Endodermal cell (in vitro differentiated cells): ENCODE results near the gene AUTS2. TPM values are rescaled to one million over a fixed set of nuclear protein-coding genes. Genes with fewer than 3 reads are reported as not detected.

ENCODE experiments used
- DNase-seq: peaks from one replicate; pipeline ENCODE4 v3.0.0-alpha.2; 2017
- H3K27ac ChIP-seq: 2 replicates; pipeline ENCODE4 v1.5.1; 2013; ENCODE audit warnings: mild to moderate bottlenecking, low read depth, low read length, moderate library complexity
- H3K27me3 ChIP-seq: 2 replicates; pipeline ENCODE4 v1.6.1; 2013; ENCODE audit warnings: mild to moderate bottlenecking, low read length, moderate library complexity; ENCODE audit not compliant: insufficient read depth, control insufficient read depth, poor library complexity, severe bottlenecking
- H3K36me3 ChIP-seq: 2 replicates; pipeline ENCODE4 v1.7.0; 2013; ENCODE audit warnings: mild to moderate bottlenecking, low read length, moderate library complexity; ENCODE audit not compliant: control insufficient read depth, insufficient read depth
- H3K4me1 ChIP-seq: one replicate; pipeline ENCODE4 v1.7.0; 2013; ENCODE audit warnings: low read length; ENCODE audit not compliant: control insufficient read depth, insufficient read depth
- H3K4me3 ChIP-seq: 2 replicates; pipeline ENCODE4 v1.5.1; 2013; ENCODE audit warnings: mild to moderate bottlenecking, low read length, moderate library complexity
- H3K9ac ChIP-seq: 2 replicates; pipeline ENCODE4 v1.6.1; 2013; ENCODE audit warnings: mild to moderate bottlenecking, low read length, moderate library complexity; ENCODE audit not compliant: poor library complexity, severe bottlenecking; ENCODE audit errors: extremely low read depth
- H3K9me3 ChIP-seq: 2 replicates; pipeline ENCODE4 v1.6.1; 2013; ENCODE audit warnings: mild to moderate bottlenecking, low read length, moderate library complexity; ENCODE audit not compliant: control insufficient read depth
- H3K27ac Mint-ChIP-seq: 2 replicates; pipeline ENCODE4 v1.8.0; 2020; ENCODE audit warnings: mixed read lengths
- H3K27me3 Mint-ChIP-seq: 2 replicates; pipeline ENCODE4 v1.8.0; 2021; ENCODE audit warnings: mild to moderate bottlenecking, mixed read lengths; ENCODE audit not compliant: insufficient read depth
- H3K36me3 Mint-ChIP-seq: 2 replicates; pipeline ENCODE4 v1.8.0; 2020; ENCODE audit warnings: low read depth, mixed read lengths
- H3K4me1 Mint-ChIP-seq: 2 replicates; pipeline ENCODE4 v1.8.0; 2020; ENCODE audit warnings: mixed read lengths
- H3K4me3 Mint-ChIP-seq: 2 replicates; pipeline ENCODE4 v1.8.0; 2020; ENCODE audit warnings: mild to moderate bottlenecking, moderate library complexity, mixed read lengths
- H3K9me3 Mint-ChIP-seq: 2 replicates; pipeline ENCODE4 v1.8.0; 2020; ENCODE audit warnings: mild to moderate bottlenecking, mixed read lengths
- WGBS, 2 experiments: methylation state at CpG; one replicate each; pipeline versions ENCODE4 v1.1.5 to v1.1.7; 2013; ENCODE audit warnings: missing lambda C conversion rate in 2 of 2, mixed read lengths in 1 of 2; ENCODE audit not compliant: insufficient coverage in 1 of 2, insufficient read length in 1 of 2; 5-methylcytosine and 5-hydroxymethylcytosine counted together
- total RNA-seq, 2 donors: library from RNA; stranded (reverse); fragmentation: NEBNext Ultra II Directional in 1 of 2; extraction: Animal tissue kit (Norgen Biotek cat#: 25700) in 1 of 2; gene quantifications; 2 replicates in 1 of 2; 3 replicates in 1 of 2; pipeline ENCODE4 v1.2.1, GENCODE V29; 2021
- TF ChIP-seq, protein P1 (sequence below): fragments of 200-600 bp; sonication (generic); conservative IDR thresholded peaks from 2 replicates; pipeline ENCODE4 v1.5.0; 2021; ENCODE audit warnings: antibody characterized with exemption, mild to moderate bottlenecking

Gene AUTS2
- total RNA-seq, 2 donors from 2014 or later = 76.8 to 106 TPM

DNA sequence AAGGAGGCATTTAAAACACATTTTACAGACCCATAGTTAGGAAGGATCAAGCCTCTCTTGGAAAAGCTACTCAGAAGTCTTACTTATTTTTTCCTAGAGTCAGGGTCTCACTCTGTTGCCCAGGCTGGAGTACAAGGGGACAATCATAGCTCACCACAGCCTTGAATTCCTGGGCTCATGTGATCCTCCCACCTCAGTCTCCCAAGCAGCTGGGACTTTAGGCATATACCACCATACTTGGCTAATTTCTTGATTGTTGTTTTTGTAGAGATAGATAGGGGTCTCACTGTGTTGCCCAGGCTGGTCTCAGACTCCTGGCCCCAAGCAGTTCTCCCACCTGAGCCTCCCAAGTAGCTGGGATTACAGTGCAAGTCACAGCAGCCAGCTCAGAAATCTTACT lies 1179.0 kb downstream of the AUTS2 start:
- H3K27ac ChIP-seq = no peak overlapping the region
- H3K27me3 ChIP-seq = no peaks in the 10 kb centered on the region
- Mint-ChIP-seq H3K36me3 (peaks cover 72% of the 10 kb centered on the region), H3K4me3 (no peak overlapping the region), H3K27me3 (no peaks in the 10 kb centered on the region), H3K9me3 (no peaks in the 10 kb centered on the region), H3K4me1 (peaks cover 21% of the 10 kb centered on the region), H3K27ac (no peak overlapping the region)
- peaks cover 99% of the 10 kb centered on the region for H3K36me3 ChIP-seq
- DNase-seq = no peak
- H3K4me1 ChIP-seq = peaks cover 2% of the 10 kb centered on the region
- no peak overlapping the region for H3K9ac ChIP-seq
- TF ChIP-seq, protein P1, sequence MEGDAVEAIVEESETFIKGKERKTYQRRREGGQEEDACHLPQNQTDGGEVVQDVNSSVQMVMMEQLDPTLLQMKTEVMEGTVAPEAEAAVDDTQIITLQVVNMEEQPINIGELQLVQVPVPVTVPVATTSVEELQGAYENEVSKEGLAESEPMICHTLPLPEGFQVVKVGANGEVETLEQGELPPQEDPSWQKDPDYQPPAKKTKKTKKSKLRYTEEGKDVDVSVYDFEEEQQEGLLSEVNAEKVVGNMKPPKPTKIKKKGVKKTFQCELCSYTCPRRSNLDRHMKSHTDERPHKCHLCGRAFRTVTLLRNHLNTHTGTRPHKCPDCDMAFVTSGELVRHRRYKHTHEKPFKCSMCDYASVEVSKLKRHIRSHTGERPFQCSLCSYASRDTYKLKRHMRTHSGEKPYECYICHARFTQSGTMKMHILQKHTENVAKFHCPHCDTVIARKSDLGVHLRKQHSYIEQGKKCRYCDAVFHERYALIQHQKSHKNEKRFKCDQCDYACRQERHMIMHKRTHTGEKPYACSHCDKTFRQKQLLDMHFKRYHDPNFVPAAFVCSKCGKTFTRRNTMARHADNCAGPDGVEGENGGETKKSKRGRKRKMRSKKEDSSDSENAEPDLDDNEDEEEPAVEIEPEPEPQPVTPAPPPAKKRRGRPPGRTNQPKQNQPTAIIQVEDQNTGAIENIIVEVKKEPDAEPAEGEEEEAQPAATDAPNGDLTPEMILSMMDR = no peak
- H3K4me3 ChIP-seq = no peak overlapping the region
- H3K9me3 ChIP-seq = no peaks in the 10 kb centered on the region

DNA sequence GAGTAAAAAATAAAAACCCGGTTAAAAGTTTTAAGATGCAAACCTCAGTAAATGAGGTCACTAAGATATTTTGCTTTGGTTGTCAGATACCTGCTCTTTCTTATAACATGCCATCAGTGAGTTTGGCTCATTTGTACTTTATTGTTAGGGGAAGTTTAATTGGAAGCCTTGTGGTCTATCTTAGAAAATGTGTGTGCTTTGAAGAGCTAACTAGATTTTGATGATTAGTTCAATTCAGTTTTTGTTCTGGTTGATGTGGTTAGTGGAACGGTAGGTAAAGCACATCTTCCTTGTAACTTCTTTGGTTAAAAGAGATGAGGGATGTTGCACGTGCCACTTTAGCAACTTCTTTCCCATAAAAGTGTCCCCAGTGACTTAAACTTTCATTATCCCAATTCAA lies 1180.3 kb downstream of the AUTS2 start:
- Mint-ChIP-seq H3K27ac (no peak overlapping the region), H3K4me3 (no peak overlapping the region), H3K27me3 (no peaks in the 10 kb centered on the region), H3K9me3 (no peaks in the 10 kb centered on the region), H3K36me3 (peaks cover 77% of the 10 kb centered on the region), H3K4me1 (peaks cover 15% of the 10 kb centered on the region)
- peaks cover 99% of the 10 kb centered on the region for H3K36me3 ChIP-seq
- H3K9me3 ChIP-seq = no peaks in the 10 kb centered on the region
- no peaks in the 10 kb centered on the region for H3K27me3 ChIP-seq
- no peak overlapping the region for H3K4me3 ChIP-seq
- H3K27ac ChIP-seq = no peak overlapping the region
- no peak overlapping the region for H3K9ac ChIP-seq
- peaks cover 2% of the 10 kb centered on the region for H3K4me1 ChIP-seq
- TF ChIP-seq, protein P1 = no peak
- 93 to 100% methylated on average over 1 to 3 of the region's 3 CpGs for WGBS, 2 experiments
- DNase-seq = no peak

DNA sequence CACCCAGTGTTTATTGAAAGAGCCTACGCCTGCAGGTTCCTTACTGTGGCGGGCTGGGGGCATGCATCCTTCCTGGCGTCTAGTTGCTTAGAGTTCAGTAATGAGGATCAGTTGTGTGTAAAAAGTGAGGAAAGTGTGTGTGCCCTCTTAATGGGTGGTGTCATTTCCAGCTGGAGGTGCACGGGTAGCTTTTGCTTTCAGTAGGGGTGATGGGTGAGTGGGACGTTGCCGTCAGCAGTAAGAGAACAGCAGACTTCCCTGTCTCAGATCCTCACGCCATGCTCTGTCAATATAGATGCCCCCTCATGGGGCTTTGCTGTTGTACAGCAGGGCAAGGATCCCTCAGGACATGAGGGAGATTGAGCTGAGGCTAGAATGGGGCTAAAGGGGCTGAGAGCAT lies 1181.0 kb downstream of the AUTS2 start:
- Histone ChIP-seq H3K27ac (no peak overlapping the region), H3K4me1 (no peaks in the 10 kb centered on the region), H3K36me3 (peaks cover 100% of the 10 kb centered on the region), H3K9ac (no peak overlapping the region), H3K9me3 (no peaks in the 10 kb centered on the region), H3K27me3 (no peaks in the 10 kb centered on the region), H3K4me3 (no peak overlapping the region)
- DNase-seq = no peak
- Mint-ChIP-seq H3K27me3 (no peaks in the 10 kb centered on the region), H3K9me3 (no peaks in the 10 kb centered on the region), H3K4me1 (peaks cover 9% of the 10 kb centered on the region), H3K36me3 (peaks cover 77% of the 10 kb centered on the region), H3K4me3 (no peak overlapping the region), H3K27ac (no peak overlapping the region)
- TF ChIP-seq, protein P1 = no peak
- WGBS, 2 experiments = 96 to 100% methylated on average over 4 to 7 of the region's 7 CpGs
